Right ventricle myocardium inferior (tissue), 1 donor: ENCODE data around the gene PKIG. TPM values are rescaled to one million over a fixed set of nuclear protein-coding genes. Genes with fewer than 3 reads are reported as not detected.
"Not testable (repeated sequence)": the region's sequence is repeated elsewhere in the genome, so short reads cannot be mapped to it uniquely, and the experiment has no call there.

ENCODE experiments used
- ATAC-seq: fragments of 200-7000 bp; cut with Tn5 transposase; one replicate; pipeline ENCODE4 v1.9.1; 2020; ENCODE audit warnings: mild to moderate bottlenecking, moderate library complexity
- DNase-seq: peaks from one replicate; pipeline ENCODE4 v3.0.0; 2021; ENCODE audit errors: missing footprints
- intact Hi-C: fragments of 100-400 bp; cut with DNase I; formaldehyde crosslinking; loops from one replicate; pipeline ENCODE4 v1.11.0; 2022
- long read RNA-seq: library from polyadenylated mRNA; unstranded; transcript quantifications from one replicate; pipeline ENCODE4 v2.0.0, GENCODE V29; 2021
- total RNA-seq: library from RNA; stranded (reverse); fragmentation: NEBNext Ultra II Directional; extraction: Animal tissue kit (Norgen Biotek cat#: 25700); gene quantifications from one replicate; pipeline ENCODE4 v1.2.1, GENCODE V29; 2021
- donor health status: DM: no; HTN: yes; CAD: no; lungs with severe emphysema.

PKIG gene
- 206 TPM for total RNA-seq
- long read RNA-seq, transcript PKIG-207 (4 exons, 1,191 nt), result minor isoform, 18 of 90 reads
- long read RNA-seq, transcript PKIG-202 (4 exons, 1,180 nt), result major isoform, 55 of 90 reads
- long read RNA-seq, partial matches to known transcripts, result 11 of 90 reads
- long read RNA-seq, other reads (novel, unspliced or antisense), result 1 of 90 reads

GRCh38 chr20:44582311-44583025 lies at the start of gene PKIG:
PKIG (plus strand) TSS chr20:44582579; CDS start chr20:44614557, 31,978 bp downstream.
- ATAC-seq, result peak; percentile 87

GRCh38 chr20:44532981-44533331 lies 49.4 kb upstream of the PKIG start:
- intact Hi-C loops, result loop anchor here (1.0 to 5.0 kb wide), 3 partner anchors 39 to 154 kb away; no protein-coding TSS in a partner anchor

More at GRCh38 chr20:44582311-44583025, at the start of gene PKIG:
- intact Hi-C loops, result loop anchor here (2.0 kb wide), 1 partner anchor 16 kb away; no protein-coding TSS in a partner anchor
- DNase-seq, result no peak

GRCh38 chr20:44533928-44534327 lies 48.5 kb upstream of the PKIG start:
- intact Hi-C loops, result loop anchor here (5.0 kb wide), 2 partner anchors 38 to 153 kb away; no protein-coding TSS in a partner anchor
- ATAC-seq (no peak), DNase-seq (no peak)

More at GRCh38 chr20:44532981-44533331, 49.4 kb upstream of the PKIG start:
- DNase-seq (no peak), ATAC-seq (no peak)

GRCh38 chr20:44536175-44536574 lies 46.2 kb upstream of the PKIG start:
- intact Hi-C loops, result no loop called here
- DNase-seq (no peak), ATAC-seq (no peak)

- no peak for ATAC-seq
- no peak for DNase-seq
- intact Hi-C loops, result no loop called here
Observed at GRCh38 chr20:44537993-44538392, 44.4 kb upstream of the PKIG start.

- intact Hi-C loops, result no loop called here
- ATAC-seq, result no peak
- DNase-seq, result no peak
Observed at GRCh38 chr20:44540834-44541233, 41.5 kb upstream of the PKIG start.

- ATAC-seq (no peak), DNase-seq (no peak)
- intact Hi-C loops, result no loop called here
Observed at GRCh38 chr20:44541992-44542391, 40.4 kb upstream of the PKIG start.

- DNase-seq (no peak), ATAC-seq (no peak)
- intact Hi-C loops, result no loop called here
Observed at GRCh38 chr20:44542890-44543289, 39.5 kb upstream of the PKIG start.

- ATAC-seq, result no peak
- intact Hi-C loops, result no loop called here
- DNase-seq, result no peak
Observed at GRCh38 chr20:44543358-44543757, 39.0 kb upstream of the PKIG start.

- ATAC-seq (peak; percentile 36), DNase-seq (no peak)
- intact Hi-C loops, result no loop called here
Observed at GRCh38 chr20:44544263-44544662, 38.1 kb upstream of the PKIG start.

- DNase-seq (no peak), ATAC-seq (no peak)
- intact Hi-C loops, result no loop called here
Observed at GRCh38 chr20:44547419-44547818, 35.0 kb upstream of the PKIG start.

GRCh38 chr20:44549123-44549522 lies 33.3 kb upstream of the PKIG start:
- ATAC-seq, result no peak
- DNase-seq, result no peak
- intact Hi-C loops, result no loop called here

- ATAC-seq (no peak), DNase-seq (no peak)
- intact Hi-C loops, result no loop called here
Observed at GRCh38 chr20:44552050-44552449, 30.3 kb upstream of the PKIG start.

- intact Hi-C loops, result no loop called here
- DNase-seq (no peak), ATAC-seq (no peak)
Observed at GRCh38 chr20:44552568-44552949, 29.8 kb upstream of the PKIG start.

GRCh38 chr20:44552950-44553908 lies 29.1 kb upstream of the PKIG start:
- DNase-seq (no peak), ATAC-seq (peak; percentile 45)
- intact Hi-C loops, result no loop called here

- intact Hi-C loops, result no loop called here
- ATAC-seq (no peak), DNase-seq (no peak)
Observed at GRCh38 chr20:44559302-44559701, 23.1 kb upstream of the PKIG start.

GRCh38 chr20:44560229-44560628 lies 22.1 kb upstream of the PKIG start:
- intact Hi-C loops, result no loop called here
- DNase-seq (no peak), ATAC-seq (no peak)

- DNase-seq, ATAC-seq, intact Hi-C loops: not testable (repeated sequence)
Observed at GRCh38 chr20:44560818-44561217, 21.6 kb upstream of the PKIG start.

- intact Hi-C loops, result no loop called here
- DNase-seq (no peak), ATAC-seq (no peak)
Observed at GRCh38 chr20:44561876-44562275, 20.5 kb upstream of the PKIG start.
